Measurements from ENCODE around the gene NPNT.

The NPNT gene

GRCh38 chr4:105917171-105917685 lies 22.0 kb downstream of the NPNT start:
- no peak for DNase-seq

- DNase-seq = no peak
Measured at GRCh38 chr4:105921301-105921700, 26.0 kb downstream of the NPNT start.

GRCh38 chr4:105923497-105924238 lies 28.4 kb downstream of the NPNT start:
- DNase-seq = no peak

DNA sequence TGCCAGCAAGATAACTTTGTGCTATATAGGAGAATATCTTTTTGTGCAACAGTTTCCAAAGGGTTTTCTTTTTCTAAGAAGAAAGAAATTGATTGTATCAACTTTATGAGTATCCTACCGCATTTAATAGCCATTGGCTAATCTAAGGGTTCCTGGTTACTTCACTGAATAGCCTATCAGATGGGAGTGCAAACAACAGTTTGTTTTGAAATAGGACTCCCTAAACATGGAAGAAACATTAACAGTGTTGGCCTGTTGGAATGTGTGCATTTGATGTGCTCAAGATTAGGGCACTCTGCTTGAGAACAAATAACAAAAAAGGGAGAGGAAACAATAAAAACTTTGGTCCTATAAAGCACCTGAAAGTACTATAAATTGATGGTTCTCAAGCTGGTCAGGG lies 29.1 kb downstream of the NPNT start:
- no peak for DNase-seq

GRCh38 chr4:105930698-105931097 lies 35.4 kb downstream of the NPNT start:
- DNase-seq = no peak

- DNase-seq = no peak
Measured at GRCh38 chr4:105933083-105933482, 37.8 kb downstream of the NPNT start.

DNA sequence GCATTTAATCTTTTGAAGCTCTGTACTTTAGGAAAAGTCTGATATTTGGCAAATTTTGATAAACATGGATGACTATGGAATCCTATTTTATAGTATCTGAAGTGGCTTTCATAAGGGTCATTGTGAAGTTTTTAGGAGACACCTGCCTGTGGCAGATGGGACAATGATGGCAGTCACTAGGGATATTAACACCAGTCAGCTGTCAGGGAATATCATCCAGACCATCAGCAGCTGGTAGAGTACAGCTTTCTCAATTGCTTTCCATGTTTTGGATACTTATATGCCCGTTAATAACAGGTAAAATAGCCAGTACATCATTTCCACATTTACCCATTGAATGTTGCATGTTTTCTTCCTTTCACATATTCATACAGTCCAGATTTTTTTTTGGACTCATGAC lies 39.1 kb downstream of the NPNT start:
- DNase-seq = no peak

DNA sequence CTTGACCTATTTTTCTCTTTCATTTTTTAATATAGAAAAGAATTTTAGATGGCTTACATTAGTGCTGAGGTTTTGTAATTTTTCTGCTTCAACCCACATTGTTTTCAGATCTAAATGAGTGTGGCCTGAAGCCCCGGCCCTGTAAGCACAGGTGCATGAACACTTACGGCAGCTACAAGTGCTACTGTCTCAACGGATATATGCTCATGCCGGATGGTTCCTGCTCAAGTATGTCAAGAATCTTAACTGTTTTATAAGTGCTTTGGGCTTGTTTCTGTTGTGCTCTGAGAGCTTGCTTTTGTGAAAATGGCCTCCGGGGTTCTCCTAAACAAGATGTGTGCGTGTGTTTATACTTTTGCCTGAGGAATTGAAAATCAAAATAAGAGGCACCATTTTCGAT lies 41.6 kb downstream of the NPNT start:
- DNase-seq = no peak

DNA sequence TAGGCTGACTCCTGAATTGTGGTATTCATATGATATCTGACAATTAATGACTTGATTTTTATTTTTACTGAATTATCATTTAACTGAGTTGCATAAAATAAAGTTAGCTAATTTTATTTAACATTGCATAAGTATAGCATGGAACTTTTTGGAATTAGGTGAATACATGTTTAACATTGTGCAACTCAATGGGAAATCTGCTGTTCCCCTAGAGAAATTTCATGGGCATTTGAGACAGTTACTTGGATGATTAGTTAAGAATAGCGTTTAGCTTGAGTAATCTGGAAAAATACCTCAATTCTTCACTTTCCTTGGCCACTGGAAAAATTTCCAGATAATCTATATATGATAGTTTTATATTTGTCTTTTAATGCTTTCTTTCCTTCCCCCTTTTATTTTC lies 42.5 kb downstream of the NPNT start:
- no peak for DNase-seq

DNA sequence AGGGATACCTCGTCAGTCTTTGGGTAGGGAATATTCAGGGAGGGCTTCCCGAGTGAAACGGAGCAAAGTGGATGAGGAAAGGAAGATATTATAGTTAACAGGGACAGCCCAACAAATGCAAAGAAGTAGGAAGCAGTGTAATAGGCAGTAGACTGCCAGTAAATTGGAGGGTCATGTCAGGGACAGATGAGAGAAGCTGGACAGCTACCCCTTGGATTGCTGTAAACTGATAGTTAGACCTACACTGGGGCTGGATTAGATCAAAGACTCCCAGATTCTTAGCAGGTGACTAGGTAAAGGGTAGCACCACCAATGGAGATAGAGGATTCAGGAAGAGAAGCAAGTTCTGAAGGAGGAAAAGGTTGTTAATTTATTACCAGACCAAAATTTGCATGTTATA lies 48.0 kb downstream of the NPNT start:
- DNase-seq = no peak

DNA sequence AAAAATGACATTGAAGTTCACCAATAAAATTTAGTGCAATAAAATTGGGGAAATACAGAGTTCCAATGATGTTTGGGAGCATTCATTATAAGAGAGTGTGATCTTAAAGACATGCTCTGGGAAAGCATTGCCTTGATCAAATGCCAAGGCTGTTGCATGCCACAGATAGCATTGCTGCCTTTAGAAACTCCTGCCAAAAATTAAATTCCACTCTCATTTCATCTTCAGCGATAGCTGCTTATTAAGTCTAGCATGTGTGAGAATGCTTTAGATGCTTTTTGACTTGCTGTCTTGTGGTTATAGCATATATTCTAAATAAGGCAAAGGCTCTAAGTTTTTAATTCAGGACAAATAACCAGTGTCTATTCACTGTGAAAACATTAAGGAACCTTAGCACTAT lies 49.3 kb downstream of the NPNT start:
- DNase-seq = no peak

DNA sequence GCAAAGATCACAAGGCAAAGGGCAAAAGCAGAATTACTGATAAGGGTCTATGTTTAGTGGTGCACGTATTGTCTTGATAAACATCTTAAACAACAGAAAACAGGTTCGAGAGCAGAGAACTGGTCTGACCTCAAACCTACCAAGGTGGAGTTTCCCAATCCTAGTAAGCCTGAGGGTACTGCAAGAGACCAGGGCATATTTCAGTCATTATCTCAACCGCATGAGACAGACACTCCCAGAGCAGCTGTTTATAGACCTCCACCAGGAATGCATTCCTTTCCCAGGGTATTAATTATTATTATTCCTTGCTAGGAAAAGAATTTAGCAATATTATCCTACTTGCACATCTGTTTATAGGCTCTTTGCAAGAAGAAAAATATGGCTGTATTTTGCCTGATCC lies 51.5 kb downstream of the NPNT start:
- no peak for DNase-seq

GRCh38 chr4:105950701-105951100 lies 55.4 kb downstream of the NPNT start:
- no peak for DNase-seq

DNA sequence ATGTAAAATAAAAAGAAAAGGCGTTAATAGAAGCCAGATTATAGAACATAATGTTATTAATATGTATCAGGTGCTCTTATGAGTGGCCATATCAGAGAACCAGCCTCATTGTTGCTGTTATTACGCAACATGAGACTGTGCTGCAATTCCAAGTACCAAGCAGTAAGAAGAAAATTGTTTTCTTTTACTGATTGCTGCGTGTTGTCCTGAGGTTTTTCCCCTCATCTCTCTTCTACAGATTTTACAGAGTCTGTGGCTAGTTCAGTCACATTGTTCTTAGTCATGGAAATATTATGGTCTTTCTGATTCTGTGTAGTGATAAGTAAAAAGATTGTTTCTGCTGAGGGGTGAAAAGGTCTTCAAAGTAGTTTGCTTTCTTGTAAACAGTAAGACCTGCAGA lies 55.9 kb downstream of the NPNT start:
- DNase-seq = no peak

DNA sequence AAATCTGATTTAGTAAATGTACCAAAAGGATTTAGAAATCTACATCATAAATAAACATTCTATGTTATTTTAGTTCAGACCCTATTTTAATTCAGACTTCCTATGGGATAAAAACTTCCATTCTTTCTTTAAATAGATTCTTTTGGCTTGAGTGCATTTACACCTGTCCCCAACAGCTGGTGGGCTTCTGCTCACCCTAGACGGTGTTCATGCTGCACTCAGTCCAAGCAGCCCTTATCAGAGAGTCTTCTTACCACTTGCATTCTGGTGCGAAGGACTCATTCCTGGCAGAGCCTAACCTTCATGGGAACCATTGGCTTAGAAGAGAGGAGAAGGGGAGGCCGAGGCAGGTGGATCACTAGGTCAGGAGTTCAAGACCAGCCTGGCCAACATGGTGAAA lies 57.3 kb downstream of the NPNT start:
- no peak for DNase-seq

DNA sequence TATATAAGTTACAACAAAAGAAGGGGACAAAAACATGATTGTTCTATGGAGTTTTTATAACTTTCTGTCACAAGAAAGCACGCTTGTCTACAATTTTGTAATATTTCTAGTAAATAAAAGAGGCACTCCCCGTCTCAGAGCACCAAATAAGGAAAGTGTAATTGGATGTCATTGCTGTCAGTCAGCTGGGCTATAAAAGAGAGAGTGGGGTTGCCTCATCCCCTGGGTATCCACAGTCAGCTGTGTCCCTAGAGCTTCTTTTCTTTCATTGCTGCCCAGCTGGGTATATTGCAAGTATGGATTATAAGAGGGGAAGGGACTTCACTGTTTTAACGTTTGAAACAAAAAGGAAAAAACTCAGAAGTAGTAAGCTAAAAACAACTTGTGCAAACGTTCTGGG lies 61.3 kb downstream of the NPNT start:
- DNase-seq = no peak

DNA sequence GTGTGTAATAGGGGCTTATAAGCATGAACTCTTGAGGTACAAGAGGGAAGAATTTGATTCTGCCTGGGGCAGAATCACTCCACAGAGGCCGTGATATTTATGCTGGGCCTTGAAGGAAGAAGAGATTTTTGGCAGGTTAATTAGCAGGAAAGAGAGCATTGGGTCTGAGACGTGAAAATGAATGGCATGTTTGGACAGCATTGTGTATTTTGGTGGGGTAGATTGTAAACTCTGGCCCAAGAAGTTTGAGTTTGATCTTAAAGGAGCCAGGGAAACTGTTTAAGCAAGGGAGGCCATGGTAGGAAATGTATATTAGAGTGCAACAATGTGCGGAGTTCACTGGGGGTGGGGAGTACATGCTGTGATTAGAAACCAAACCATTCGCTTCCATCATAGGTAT lies 62.4 kb downstream of the NPNT start:
- no peak for DNase-seq

DNA sequence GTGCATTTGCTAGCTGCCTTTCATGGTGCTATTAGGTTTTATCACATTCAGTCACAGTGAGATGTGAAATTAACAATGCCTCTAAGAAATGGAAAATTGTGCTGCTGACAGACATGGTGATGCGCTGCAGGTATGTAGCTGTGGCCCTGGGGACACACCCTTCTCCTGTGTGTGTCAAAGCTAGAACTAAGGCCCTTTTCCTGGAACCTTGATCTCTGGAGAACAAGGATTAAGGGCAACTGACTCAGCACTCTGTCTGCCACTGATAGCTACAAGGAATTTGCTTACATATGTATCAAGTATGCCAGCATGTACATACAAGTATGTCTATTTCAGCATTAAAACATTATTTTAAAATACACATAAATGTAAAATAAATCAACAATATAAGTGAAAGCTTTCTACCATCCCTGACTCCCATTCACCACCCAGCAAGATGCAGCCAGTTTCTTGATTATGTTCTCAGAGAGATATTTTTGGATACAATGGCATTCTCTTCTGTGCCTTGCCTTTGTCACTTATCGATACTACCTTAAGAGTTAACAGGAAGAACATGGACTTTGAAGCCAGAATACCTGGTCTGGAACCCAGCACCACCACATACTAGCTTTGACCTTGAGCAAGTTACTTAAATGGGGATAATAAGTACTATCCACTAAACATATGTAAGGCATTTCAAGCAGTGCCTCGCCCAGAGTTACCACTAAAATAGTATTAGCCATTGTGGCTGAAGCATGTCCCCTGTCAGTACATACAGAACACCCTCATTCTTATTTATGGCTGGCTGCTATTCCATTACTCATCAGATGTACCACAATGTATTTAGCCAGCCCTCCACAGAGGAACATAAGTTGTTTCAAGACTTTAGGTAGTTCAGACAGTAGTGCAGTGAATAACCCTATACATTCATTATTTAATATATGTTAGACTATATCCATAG lies 68.5 kb downstream of the NPNT start:
- DNase-seq = no peak

DNA sequence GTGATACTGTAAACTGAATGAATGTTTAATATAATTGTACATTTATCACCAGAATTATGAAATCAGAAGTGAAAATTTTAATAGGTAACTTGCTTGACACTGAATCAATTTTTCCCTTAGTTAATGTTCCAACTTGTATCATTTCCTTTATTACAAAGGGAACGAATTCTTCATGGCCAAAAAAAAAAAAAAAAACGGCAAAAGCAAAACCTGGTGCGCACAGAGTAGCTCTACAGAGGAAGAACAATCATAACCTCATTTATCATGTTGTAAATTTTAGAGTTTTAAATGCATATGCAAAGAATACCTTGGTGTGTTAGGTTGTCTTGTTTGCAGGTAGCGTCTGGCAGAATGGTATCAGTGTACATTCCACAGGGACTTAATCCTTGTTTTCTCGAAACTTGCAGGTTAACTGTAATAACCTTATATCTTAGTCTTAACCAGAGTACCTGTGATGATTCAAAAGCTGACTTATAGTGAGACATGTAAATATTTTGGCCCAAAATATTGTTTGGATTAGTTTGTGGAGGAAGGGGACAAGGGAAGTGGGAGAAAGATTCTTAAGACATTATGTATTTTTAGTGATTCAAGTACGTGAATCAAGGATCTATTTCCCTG lies 70.0 kb downstream of the NPNT start:
- no peak for DNase-seq

DNA sequence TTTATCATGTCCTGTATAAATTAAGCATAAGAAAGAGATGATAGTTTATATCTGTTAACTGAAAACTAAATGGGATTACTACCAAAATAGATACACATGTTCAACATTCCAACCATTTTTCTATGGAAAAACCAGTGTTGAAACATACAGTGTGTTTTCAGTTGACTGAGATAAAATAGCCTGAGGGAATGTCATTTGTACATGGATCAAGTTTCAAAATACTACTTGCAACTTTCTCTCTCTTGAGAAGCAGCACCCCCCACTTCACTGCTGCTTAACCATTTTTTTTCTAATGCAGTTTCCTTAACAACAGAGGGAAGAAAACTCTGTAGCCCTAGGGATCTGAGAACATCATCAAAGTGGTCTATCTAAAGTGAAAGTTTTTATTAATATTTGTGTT lies 70.8 kb downstream of the NPNT start:
- DNase-seq = no peak

DNA sequence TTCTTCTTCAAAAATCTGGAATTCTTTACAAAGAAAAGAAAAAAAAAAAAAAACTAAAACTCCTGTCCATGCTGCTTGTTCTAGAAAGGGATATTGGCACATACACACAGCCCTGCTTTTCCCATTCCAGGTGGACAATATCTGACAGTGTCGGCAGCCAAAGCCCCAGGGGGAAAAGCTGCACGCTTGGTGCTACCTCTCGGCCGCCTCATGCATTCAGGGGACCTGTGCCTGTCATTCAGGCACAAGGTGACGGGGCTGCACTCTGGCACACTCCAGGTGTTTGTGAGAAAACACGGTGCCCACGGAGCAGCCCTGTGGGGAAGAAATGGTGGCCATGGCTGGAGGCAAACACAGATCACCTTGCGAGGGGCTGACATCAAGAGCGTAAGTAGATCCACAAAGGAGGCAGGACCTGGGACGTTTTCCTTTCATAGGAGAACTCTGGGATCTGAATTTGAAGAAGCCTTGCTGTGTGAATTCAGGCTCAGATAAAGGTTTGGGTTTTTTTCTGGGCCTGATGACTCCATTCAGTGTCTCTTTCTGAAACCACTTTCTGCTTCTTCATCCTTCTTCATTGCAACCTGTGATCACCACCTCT lies 71.9 kb downstream of the NPNT start:
- DNase-seq = no peak

GRCh38 chr4:105969575-105969974 lies 74.3 kb downstream of the NPNT start:
- DNase-seq = no peak
